Gastroesophageal sphincter (tissue), 4 donors: ENCODE results near the gene PER2. TPM values are rescaled to one million over a fixed set of nuclear protein-coding genes. Genes with fewer than 3 reads are reported as not detected.

Source experiments
- ATAC-seq: fragments of 150-250 bp; one replicate; pipeline ENCODE4 v1.9.1; 2016; ENCODE audit warnings: mild to moderate bottlenecking, moderate library complexity
- H3K27ac ChIP-seq, 4 donors: fragments of 200-600 bp; sonication (generic) in 3 of 4; 1 replicate in 3 of 4; 2 replicates in 1 of 4; pipeline ENCODE4 v1.5.1; 2016 to 2019
- H3K27me3 ChIP-seq: fragments of 200-600 bp; sonication (generic); one replicate; pipeline ENCODE4 v1.5.1; 2019
- H3K36me3 ChIP-seq, 2 donors: fragments of 200-600 bp; sonication (generic); one replicate each; pipeline ENCODE4 v1.5.1; 2019; ENCODE audit warnings: control low read depth in 1 of 2
- H3K4me1 ChIP-seq, 3 donors: fragments of 200-600 bp; sonication (generic); 1 replicate in 2 of 3; 2 replicates in 1 of 3; pipeline ENCODE4 v1.5.1; 2016 to 2019; ENCODE audit warnings: control low read depth in 2 of 3
- H3K4me3 ChIP-seq, 2 donors: fragments of 200-600 bp; sonication (generic); one replicate each; pipeline ENCODE4 v1.5.1; 2019; ENCODE audit warnings: mild to moderate bottlenecking in 1 of 2, moderate library complexity in 1 of 2
- H3K9me3 ChIP-seq, 3 donors: fragments of 200-600 bp; sonication (generic); one replicate each; pipeline ENCODE4 v1.5.1; 2017 to 2019; ENCODE audit warnings: control low read depth in 2 of 3
- EP300 ChIP-seq: sonication (generic); formaldehyde crosslinking; IDR thresholded peaks from one replicate; pipeline ENCODE4 v1.6.1; 2017; ENCODE audit warnings: antibody characterized with exemption, mild to moderate bottlenecking
- POLR2A ChIP-seq, 2 donors: fragments of 450-650 bp; IDR thresholded peaks; one replicate each; pipeline ENCODE4 v1.6.1; 2017; ENCODE audit warnings: antibody characterized with exemption in 2 of 2, mild to moderate bottlenecking in 2 of 2, moderate library complexity in 1 of 2
- POLR2AphosphoS5 ChIP-seq: sonication (generic); formaldehyde crosslinking; IDR thresholded peaks from one replicate; pipeline ENCODE4 v1.6.1; 2017; ENCODE audit warnings: antibody characterized with exemption
- WGBS, 2 donors: methylation state at CpG; one replicate each; pipeline ENCODE4 v1.1.5; 2018; ENCODE audit warnings: low coverage in 1 of 2; 5-methylcytosine and 5-hydroxymethylcytosine counted together
- total RNA-seq, 4 donors: library from RNA; depleted of rRNA; stranded (reverse); fragments of >200 nt; gene quantifications; one replicate each; pipeline ENCODE4 v1.1.0, GENCODE V29; 2016
- TF ChIP-seq, protein P1 (sequence below), 4 experiments: fragments of 200-600 bp in 2 of 4; fragments of 450-650 bp in 2 of 4; sonication (generic) in 1 of 4; IDR thresholded peaks; one replicate each; pipeline ENCODE4 v1.5.1; 2017 to 2019; ENCODE audit warnings: antibody characterized with exemption in 4 of 4, mild to moderate bottlenecking in 2 of 4, moderate library complexity in 2 of 4

The PER2 gene
- total RNA-seq, 4 donors from 2014 or later, result 8.7 to 20.5 (median 17.0) TPM

DNA sequence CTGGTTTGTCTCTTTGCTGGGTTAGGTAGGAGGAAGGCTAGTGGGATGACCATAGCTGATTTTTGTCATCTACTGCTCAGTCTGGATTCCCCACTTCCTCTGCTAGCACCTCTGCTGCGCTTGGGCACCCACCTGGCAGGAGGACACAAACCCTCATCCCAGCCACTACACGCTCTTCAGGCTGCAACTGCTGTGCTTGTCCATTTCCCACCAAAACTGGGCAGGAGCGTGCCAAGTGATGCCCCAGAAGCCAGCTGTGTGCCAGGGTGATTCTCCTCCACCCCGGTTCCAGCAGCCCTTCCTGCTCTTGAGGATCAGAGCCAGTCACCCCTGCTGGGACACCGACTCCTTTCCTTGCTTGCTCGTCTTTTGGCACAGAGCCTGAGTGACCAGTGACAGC lies 15.7 kb upstream of the PER2 start:
- H3K9me3 ChIP-seq, result no peaks in the 10 kb centered on the region
- WGBS, 2 donors, result 85 to 90% methylated on average over 2 to 5 of the region's 6 CpGs
- no peaks in the 10 kb centered on the region for H3K4me1 ChIP-seq
- H3K4me3 ChIP-seq, result no peak overlapping the region
- no peak for ATAC-seq
- TF ChIP-seq, protein P1, sequence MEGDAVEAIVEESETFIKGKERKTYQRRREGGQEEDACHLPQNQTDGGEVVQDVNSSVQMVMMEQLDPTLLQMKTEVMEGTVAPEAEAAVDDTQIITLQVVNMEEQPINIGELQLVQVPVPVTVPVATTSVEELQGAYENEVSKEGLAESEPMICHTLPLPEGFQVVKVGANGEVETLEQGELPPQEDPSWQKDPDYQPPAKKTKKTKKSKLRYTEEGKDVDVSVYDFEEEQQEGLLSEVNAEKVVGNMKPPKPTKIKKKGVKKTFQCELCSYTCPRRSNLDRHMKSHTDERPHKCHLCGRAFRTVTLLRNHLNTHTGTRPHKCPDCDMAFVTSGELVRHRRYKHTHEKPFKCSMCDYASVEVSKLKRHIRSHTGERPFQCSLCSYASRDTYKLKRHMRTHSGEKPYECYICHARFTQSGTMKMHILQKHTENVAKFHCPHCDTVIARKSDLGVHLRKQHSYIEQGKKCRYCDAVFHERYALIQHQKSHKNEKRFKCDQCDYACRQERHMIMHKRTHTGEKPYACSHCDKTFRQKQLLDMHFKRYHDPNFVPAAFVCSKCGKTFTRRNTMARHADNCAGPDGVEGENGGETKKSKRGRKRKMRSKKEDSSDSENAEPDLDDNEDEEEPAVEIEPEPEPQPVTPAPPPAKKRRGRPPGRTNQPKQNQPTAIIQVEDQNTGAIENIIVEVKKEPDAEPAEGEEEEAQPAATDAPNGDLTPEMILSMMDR (IDR thresholded peaks at IDR 0.05), result no peak
- no peak for TF ChIP-seq POLR2A (IDR thresholded peaks at IDR 0.05)
- H3K27me3 ChIP-seq, result no peaks in the 10 kb centered on the region
- no peaks in the 10 kb centered on the region for H3K36me3 ChIP-seq
- H3K27ac ChIP-seq, result no peak overlapping the region

DNA sequence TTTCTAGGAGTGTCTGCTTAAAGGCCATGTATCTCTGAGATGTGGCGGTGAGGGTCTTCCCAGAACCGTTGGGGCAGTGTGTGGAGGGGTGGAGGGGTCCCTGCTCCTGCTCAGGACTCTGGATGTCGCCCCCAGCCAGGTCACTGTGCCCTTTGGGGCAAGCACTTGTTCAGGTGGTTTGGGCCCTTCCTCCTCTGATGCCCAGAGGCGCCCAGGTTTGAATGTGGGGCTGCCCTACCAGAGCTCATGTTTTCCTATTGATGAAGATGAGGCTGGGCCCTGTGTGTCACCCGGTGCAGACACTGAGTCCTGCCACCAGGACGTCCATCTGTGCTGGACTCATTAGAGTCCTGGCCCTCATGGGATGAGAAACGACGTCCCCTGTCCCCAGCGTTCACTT lies 14.3 kb upstream of the PER2 start:
- H3K27me3 ChIP-seq, result no peaks in the 10 kb centered on the region
- H3K4me3 ChIP-seq, result no peak overlapping the region
- no peaks in the 10 kb centered on the region for H3K4me1 ChIP-seq
- H3K36me3 ChIP-seq, result no peaks in the 10 kb centered on the region
- ATAC-seq, result no peak
- H3K27ac ChIP-seq, result no peak overlapping the region
- no peaks in the 10 kb centered on the region for H3K9me3 ChIP-seq
- 74 to 77% methylated on average over 3 to 5 of the region's 9 CpGs for WGBS, 2 donors
- TF ChIP-seq EP300 (no peak), POLR2A (IDR thresholded peaks at IDR 0.05) (no peak)
- TF ChIP-seq, protein P1 (IDR thresholded peaks at IDR 0.05), result no peak

DNA sequence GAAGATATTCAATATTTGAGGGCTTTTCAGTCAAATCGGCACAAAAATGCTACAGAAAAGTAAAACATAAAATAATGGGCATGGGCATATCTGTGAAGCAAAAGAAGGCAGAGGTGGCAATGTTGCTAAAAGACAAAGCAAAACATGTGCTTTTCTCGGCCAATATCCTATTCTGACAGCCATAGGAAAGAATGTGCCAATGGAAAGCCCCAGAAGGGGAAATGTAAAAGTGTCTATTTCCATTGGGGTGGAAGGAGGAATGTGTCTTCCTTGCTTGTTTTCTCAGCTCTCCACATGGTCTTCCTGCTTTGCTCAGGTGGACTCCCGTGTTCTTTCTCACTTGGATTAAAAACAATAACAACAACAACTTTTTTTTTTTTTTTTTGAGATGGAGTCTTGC lies 13.7 kb upstream of the PER2 start:
- Histone ChIP-seq H3K4me1 (no peaks in the 10 kb centered on the region), H3K27ac (no peak overlapping the region), H3K9me3 (no peaks in the 10 kb centered on the region), H3K36me3 (no peaks in the 10 kb centered on the region), H3K27me3 (peaks cover 5% of the 10 kb centered on the region), H3K4me3 (no peak overlapping the region)
- WGBS, 2 donors, result 61 to 72% methylated on average over 3 of the region's 3 CpGs
- no peak for ATAC-seq
- TF ChIP-seq POLR2A (IDR thresholded peaks at IDR 0.05) (no peak), EP300 (no peak), POLR2AphosphoS5 (no peak)
- TF ChIP-seq, protein P1 (IDR thresholded peaks at IDR 0.05), result no peak

DNA sequence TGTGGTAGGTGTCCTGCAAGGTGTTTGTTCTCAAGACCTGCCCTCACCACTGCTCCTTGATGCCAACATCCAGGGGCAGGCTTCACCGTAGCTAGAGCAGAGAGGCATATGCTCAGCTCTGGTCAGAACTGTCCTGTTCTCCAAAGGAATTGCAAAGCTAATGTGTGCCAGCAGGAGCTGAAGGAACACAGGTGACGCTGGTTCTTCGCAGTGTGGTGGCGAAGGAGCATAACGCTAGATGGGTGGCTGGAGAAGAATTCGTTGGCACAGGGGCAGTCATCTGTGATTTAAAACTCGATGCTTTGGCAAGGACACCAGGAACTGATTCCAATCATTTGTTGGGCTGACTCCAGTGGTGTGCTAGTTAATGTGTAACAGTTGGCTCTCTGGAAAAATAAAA lies 11.4 kb upstream of the PER2 start:
- Histone ChIP-seq H3K4me1 (no peaks in the 10 kb centered on the region), H3K36me3 (no peaks in the 10 kb centered on the region), H3K27ac (no peak overlapping the region), H3K4me3 (no peak overlapping the region), H3K9me3 (no peaks in the 10 kb centered on the region), H3K27me3 (peaks cover 12% of the 10 kb centered on the region)
- ATAC-seq, result no peak
- WGBS, 2 donors, result 14 to 59% methylated on average over 1 to 6 of the region's 7 CpGs
- TF ChIP-seq, protein P1 (IDR thresholded peaks at IDR 0.05), result no peak
- TF ChIP-seq POLR2A (IDR thresholded peaks at IDR 0.05), result no peak
- no peak for TF ChIP-seq POLR2AphosphoS5
- no peak for TF ChIP-seq EP300

DNA sequence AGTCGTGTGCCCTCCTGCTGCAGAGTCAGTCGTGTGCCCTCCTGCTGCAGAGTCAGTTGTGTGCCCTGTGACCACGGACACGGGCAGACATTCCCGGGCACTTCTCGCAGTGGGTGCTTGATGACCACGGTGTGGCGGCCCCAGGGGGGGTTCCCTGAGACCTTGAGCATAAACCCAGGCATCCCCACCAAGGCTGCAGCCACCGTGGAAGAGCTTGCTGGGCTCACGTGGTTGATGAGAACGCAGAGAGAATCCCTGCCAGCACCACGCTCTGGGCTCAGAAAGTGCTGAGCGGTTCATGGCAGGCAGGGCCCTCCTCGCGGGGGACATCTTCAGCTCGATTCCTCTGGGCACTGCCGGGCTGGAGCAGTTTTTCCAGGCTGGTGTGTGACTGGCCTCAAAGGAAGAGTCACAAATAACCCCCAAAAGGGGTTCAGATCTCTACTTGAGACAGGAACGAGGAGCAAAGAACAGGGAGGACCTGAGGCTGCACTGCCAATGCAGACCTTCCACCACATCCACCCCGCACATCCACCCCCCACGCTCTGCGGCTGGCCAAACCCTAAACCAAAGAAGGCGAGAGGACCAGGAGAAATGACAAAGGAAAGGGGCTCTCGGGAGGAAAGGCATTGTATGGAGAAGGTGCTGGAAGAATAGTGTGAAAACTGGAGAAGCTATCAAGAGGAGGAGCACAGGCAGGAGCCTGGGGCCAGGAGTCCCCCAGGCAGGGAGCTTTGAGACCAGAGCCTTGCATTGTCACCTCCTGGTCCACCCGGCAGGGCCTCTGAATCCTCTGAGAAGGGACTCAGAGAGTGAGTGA lies 8.4 kb upstream of the PER2 start:
- Histone ChIP-seq H3K9me3 (no peaks in the 10 kb centered on the region), H3K4me3 (no peak overlapping the region), H3K36me3 (no peaks in the 10 kb centered on the region), H3K27me3 (peaks cover 12% of the 10 kb centered on the region), H3K27ac (no peak overlapping the region), H3K4me1 (no peaks in the 10 kb centered on the region)
- 78 to 84% methylated on average over 3 to 6 of the region's 24 CpGs for WGBS, 2 donors
- no peak for ATAC-seq
- TF ChIP-seq EP300 (no peak), POLR2A (IDR thresholded peaks at IDR 0.05) (no peak), POLR2AphosphoS5 (no peak)
- TF ChIP-seq, protein P1 (IDR thresholded peaks at IDR 0.05), result no peak
